ENCODE data around the gene PEMT. TPM values are rescaled to one million over a fixed set of nuclear protein-coding genes. Genes with fewer than 3 reads are reported as not detected.

Gene PEMT
- total and polyA plus RNA-seq, 2 of the 8 experiments (the other 6 are each of a cell fraction or from before 2014, with no cell fraction given) = 42.0 to 118 TPM

GRCh38 chr17:17472333-17472920 is 119.1 kb downstream of the PEMT start (continued):
- TF ChIP-seq BCL11A (IDR thresholded peaks at IDR 0.05; ENCODE audit: low read depth in 2 of 2, low read length in 2 of 2) (no peak), TAF1 (IDR thresholded peaks at IDR 0.05; ENCODE audit: low read depth, low read length) (no peak), HDAC2 (IDR thresholded peaks at IDR 0.05; ENCODE audit: borderline replicate concordance in 1 of 2, low read depth in 2 of 2, low read length in 2 of 2) (no peak), KDM5A (IDR thresholded peaks at IDR 0.05; ENCODE audit: low read length) (no peak), EGR1 (IDR thresholded peaks at IDR 0.05; ENCODE audit: borderline replicate concordance, low read depth, low read length) (no peak), ATF2 (IDR thresholded peaks at IDR 0.05; ENCODE audit: low read length) (no peak), HDAC6 (IDR thresholded peaks at IDR 0.05; ENCODE audit: low read depth, low read length) (no peak), FOSL1 (IDR thresholded peaks at IDR 0.05; ENCODE audit: insufficient read depth, low read depth, low read length) (no peak)

All from H1 (cell line).